DMS79 (cell line): ENCODE measurements around the gene PRKCB.
"Not testable (repeated sequence)": the region's sequence is repeated elsewhere in the genome, so short reads cannot be mapped to it uniquely, and the experiment has no call there.

ENCODE experiments used
- DNase-seq: peaks from one replicate; lab custom pipeline; 2025; lab: John Stamatoyannopoulos, UW

PRKCB gene

GRCh38 chr16:24005577-24005976, 169.8 kb downstream of the PRKCB start:
- DNase-seq: no peak

GRCh38 chr16:24007391-24007790, 171.6 kb downstream of the PRKCB start:
- DNase-seq: no peak

- DNase-seq: no peak
Observed at GRCh38 chr16:24007934-24008333, 172.2 kb downstream of the PRKCB start.

- no peak for DNase-seq
Observed at GRCh38 chr16:24009098-24009497, 173.3 kb downstream of the PRKCB start.

GRCh38 chr16:24009955-24010354, 174.2 kb downstream of the PRKCB start:
- DNase-seq: no peak

GRCh38 chr16:24010440-24011089, 174.8 kb downstream of the PRKCB start:
- DNase-seq: peak; percentile 28

GRCh38 chr16:24011237-24011636, 175.5 kb downstream of the PRKCB start:
- DNase-seq: no peak

GRCh38 chr16:24013054-24013636, 177.4 kb downstream of the PRKCB start:
- no peak for DNase-seq

- peak; percentile 12 for DNase-seq
Observed at GRCh38 chr16:24013864-24014645, 178.3 kb downstream of the PRKCB start.

GRCh38 chr16:24014955-24015354, 179.2 kb downstream of the PRKCB start:
- not testable (repeated sequence) for DNase-seq

- no peak for DNase-seq
Observed at GRCh38 chr16:24015923-24016322, 180.1 kb downstream of the PRKCB start.

GRCh38 chr16:24018485-24018884, 182.7 kb downstream of the PRKCB start:
- DNase-seq: no peak

- DNase-seq: no peak
Observed at GRCh38 chr16:24022797-24023196, 187.0 kb downstream of the PRKCB start.

GRCh38 chr16:24023621-24024020, 187.8 kb downstream of the PRKCB start:
- DNase-seq: no peak

- no peak for DNase-seq
Observed at GRCh38 chr16:24024971-24025370, 189.2 kb downstream of the PRKCB start.

- DNase-seq: no peak
Observed at GRCh38 chr16:24027466-24027865, 191.7 kb downstream of the PRKCB start.

GRCh38 chr16:24029841-24030240, 194.1 kb downstream of the PRKCB start:
- not testable (repeated sequence) for DNase-seq

GRCh38 chr16:24035127-24035842, 199.5 kb downstream of the PRKCB start:
- DNase-seq: no peak

- no peak for DNase-seq
Observed at GRCh38 chr16:24036038-24036543, 200.3 kb downstream of the PRKCB start.

GRCh38 chr16:24036614-24037013, 200.8 kb downstream of the PRKCB start:
- DNase-seq: peak; percentile 20

GRCh38 chr16:24037335-24037734, 201.6 kb downstream of the PRKCB start:
- no peak for DNase-seq
